ENCODE measurements around the gene MAP3K5. TPM values are rescaled to one million over a fixed set of nuclear protein-coding genes. Genes with fewer than 3 reads are reported as not detected.

MAP3K5 gene
- total and polyA plus RNA-seq, 9 of the 15 experiments (the other 6 are each of a cell fraction or from before 2014, with no cell fraction given), result 2.2 to 13.0 (median 9.9) TPM

DNA sequence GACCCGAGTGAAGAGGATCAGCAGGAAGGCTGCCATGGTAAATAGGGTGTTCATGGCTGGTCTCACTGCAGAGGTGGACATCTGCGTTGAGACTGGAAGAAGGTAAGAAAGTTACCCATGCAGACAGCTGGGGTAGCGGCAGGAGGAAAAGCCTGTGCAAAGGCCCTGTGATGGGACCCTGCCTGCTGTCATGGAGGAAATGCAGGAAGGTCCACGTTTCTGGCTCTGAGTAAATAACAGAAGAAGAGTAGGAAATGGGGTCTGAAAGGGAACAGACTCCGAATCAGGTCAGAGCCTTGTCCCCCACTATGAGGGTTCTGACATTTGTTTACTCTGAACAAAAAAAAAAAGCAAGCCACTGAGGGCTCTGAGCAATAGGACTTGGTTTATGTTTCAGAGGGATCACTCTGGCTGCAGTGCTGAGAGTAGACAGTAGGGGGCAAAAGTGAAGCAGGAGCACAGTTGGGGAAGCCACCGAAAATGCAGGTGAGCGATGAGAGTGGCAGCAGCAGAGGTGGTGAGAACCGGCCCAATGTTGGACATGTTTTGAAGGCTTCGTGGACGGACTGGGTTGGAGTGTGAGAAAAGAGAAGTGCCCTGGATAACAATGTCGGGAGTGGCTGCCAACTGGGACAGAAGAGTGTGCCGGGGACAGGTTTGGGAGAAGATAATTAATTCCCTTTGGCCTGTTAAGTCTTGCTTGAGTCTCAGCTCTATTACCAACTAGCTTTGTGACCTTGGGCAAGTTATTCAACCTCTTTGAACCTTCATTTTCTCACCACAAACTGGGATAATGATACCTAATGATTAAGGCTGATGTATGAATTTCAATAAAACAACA lies 184.1 kb downstream of the MAP3K5 start (continued):
- TF ChIP-seq, protein P1, sequence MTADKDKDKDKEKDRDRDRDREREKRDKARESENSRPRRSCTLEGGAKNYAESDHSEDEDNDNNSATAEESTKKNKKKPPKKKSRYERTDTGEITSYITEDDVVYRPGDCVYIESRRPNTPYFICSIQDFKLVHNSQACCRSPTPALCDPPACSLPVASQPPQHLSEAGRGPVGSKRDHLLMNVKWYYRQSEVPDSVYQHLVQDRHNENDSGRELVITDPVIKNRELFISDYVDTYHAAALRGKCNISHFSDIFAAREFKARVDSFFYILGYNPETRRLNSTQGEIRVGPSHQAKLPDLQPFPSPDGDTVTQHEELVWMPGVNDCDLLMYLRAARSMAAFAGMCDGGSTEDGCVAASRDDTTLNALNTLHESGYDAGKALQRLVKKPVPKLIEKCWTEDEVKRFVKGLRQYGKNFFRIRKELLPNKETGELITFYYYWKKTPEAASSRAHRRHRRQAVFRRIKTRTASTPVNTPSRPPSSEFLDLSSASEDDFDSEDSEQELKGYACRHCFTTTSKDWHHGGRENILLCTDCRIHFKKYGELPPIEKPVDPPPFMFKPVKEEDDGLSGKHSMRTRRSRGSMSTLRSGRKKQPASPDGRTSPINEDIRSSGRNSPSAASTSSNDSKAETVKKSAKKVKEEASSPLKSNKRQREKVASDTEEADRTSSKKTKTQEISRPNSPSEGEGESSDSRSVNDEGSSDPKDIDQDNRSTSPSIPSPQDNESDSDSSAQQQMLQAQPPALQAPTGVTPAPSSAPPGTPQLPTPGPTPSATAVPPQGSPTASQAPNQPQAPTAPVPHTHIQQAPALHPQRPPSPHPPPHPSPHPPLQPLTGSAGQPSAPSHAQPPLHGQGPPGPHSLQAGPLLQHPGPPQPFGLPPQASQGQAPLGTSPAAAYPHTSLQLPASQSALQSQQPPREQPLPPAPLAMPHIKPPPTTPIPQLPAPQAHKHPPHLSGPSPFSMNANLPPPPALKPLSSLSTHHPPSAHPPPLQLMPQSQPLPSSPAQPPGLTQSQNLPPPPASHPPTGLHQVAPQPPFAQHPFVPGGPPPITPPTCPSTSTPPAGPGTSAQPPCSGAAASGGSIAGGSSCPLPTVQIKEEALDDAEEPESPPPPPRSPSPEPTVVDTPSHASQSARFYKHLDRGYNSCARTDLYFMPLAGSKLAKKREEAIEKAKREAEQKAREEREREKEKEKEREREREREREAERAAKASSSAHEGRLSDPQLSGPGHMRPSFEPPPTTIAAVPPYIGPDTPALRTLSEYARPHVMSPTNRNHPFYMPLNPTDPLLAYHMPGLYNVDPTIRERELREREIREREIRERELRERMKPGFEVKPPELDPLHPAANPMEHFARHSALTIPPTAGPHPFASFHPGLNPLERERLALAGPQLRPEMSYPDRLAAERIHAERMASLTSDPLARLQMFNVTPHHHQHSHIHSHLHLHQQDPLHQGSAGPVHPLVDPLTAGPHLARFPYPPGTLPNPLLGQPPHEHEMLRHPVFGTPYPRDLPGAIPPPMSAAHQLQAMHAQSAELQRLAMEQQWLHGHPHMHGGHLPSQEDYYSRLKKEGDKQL (CRISPR knock-in tag; IDR thresholded peaks at IDR 0.05; ENCODE audit: borderline replicate concordance), result no peak
- no peak for TF ChIP-seq ZNF589 (CRISPR knock-in tag; IDR thresholded peaks at IDR 0.05; ENCODE audit: low read depth)
- TF ChIP-seq JUN (IDR thresholded peaks at IDR 0.05; ENCODE audit: borderline replicate concordance, low read depth, low read length), result peak; percentile 25; the same call in 1 of the 2 replicates
- no peak for TF ChIP-seq JUN (CRISPR knock-in tag; IDR thresholded peaks at IDR 0.05; ENCODE audit: borderline replicate concordance)
- TF ChIP-seq, protein P2, sequence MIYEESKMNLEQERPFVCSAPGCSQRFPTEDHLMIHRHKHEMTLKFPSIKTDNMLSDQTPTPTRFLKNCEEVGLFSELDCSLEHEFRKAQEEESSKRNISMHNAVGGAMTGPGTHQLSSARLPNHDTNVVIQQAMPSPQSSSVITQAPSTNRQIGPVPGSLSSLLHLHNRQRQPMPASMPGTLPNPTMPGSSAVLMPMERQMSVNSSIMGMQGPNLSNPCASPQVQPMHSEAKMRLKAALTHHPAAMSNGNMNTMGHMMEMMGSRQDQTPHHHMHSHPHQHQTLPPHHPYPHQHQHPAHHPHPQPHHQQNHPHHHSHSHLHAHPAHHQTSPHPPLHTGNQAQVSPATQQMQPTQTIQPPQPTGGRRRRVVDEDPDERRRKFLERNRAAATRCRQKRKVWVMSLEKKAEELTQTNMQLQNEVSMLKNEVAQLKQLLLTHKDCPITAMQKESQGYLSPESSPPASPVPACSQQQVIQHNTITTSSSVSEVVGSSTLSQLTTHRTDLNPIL (CRISPR knock-in tag; IDR thresholded peaks at IDR 0.05), result no peak
- TF ChIP-seq RFX7 (CRISPR knock-in tag; IDR thresholded peaks at IDR 0.05), result no peak
- no peak for TF ChIP-seq ATF7 (IDR thresholded peaks at IDR 0.05)
- TF ChIP-seq ZKSCAN1 (IDR thresholded peaks at IDR 0.05; ENCODE audit: low read depth, low read length), result 0 out of 2 replicates have a peak, but pooled peaks have one; percentile 50
- TF ChIP-seq ZNF232 (CRISPR knock-in tag; IDR thresholded peaks at IDR 0.05), result no peak
- TF ChIP-seq MCM7 (IDR thresholded peaks at IDR 0.05), result no peak
- TF ChIP-seq CBFB (CRISPR knock-in tag; IDR thresholded peaks at IDR 0.05), result no peak
- TF ChIP-seq XRCC4 (IDR thresholded peaks at IDR 0.05; ENCODE audit: extremely low read depth, insufficient read depth, insufficient read length), result no peak
